ENCODE measurements around the gene ARID4B.

ARID4B gene

DNA sequence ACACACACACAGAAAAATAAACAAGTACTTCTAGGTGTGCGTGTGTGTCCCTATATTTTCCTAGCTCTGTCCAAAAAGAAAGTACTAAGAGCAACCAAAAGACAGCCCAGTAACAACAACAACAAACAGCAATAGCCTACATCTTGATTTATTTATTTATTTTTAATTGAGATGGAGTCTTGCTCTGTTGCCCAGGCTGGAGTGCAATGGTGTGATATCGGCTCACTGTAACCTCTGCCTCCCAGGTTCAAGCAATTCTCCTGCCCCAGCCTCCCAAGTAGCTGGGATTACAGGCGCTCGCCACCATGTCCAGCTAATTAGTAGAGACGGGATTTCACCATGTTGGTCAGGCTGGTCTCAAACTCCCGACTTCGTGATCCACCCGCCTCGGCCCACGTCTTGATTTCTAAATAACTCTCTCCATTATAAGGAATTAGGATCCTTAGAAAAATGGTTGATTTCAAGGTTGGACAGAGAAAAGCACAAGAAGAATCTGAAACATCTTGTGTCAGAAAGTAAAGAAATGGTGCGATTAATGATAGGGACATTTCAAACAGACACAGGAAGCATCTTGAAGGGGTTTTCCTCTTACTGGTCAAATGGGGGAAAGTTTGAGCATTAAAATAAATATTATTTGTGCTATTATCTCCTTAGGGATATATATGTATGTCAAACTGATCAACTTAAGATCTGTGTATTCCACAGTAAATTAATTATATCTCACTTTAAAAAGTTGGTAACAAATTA lies 59.4 kb downstream of the ARID4B start:
- H3K4me3 ChIP-seq, result no peak overlapping the region
- TF ChIP-seq, protein P1, sequence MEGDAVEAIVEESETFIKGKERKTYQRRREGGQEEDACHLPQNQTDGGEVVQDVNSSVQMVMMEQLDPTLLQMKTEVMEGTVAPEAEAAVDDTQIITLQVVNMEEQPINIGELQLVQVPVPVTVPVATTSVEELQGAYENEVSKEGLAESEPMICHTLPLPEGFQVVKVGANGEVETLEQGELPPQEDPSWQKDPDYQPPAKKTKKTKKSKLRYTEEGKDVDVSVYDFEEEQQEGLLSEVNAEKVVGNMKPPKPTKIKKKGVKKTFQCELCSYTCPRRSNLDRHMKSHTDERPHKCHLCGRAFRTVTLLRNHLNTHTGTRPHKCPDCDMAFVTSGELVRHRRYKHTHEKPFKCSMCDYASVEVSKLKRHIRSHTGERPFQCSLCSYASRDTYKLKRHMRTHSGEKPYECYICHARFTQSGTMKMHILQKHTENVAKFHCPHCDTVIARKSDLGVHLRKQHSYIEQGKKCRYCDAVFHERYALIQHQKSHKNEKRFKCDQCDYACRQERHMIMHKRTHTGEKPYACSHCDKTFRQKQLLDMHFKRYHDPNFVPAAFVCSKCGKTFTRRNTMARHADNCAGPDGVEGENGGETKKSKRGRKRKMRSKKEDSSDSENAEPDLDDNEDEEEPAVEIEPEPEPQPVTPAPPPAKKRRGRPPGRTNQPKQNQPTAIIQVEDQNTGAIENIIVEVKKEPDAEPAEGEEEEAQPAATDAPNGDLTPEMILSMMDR (IDR thresholded peaks at IDR 0.05), result no peak
- H3K27ac ChIP-seq, result no peak overlapping the region
- no peak for DNase-seq (ENCODE audit: low spot score)

GRCh38 chr1:235266967-235267366 lies 61.0 kb downstream of the ARID4B start:
- no peak overlapping the region for H3K27ac ChIP-seq
- DNase-seq (ENCODE audit: low spot score), result no peak
- no peak overlapping the region for H3K4me3 ChIP-seq
- TF ChIP-seq, protein P1 (IDR thresholded peaks at IDR 0.05), result no peak

DNA sequence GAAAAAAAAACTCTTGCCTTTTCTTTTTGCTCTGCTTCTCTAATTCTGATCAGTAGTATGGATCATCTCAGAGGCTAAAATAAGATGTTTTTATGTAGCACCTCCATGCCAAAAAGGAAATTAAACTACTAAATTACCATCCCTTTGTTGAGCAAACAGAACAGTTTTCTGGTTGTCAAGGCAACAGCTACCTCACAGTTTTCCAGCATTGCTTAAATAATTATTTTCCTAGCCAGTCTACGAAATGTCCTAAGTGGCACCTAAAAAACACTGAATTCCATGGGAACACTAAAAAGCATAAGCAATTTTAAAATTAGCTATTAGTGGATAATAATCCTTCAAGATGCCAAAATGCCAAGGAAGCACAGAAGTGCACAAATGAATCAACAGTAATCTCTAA lies 61.7 kb downstream of the ARID4B start:
- H3K27ac ChIP-seq, result no peak overlapping the region
- TF ChIP-seq, protein P1 (IDR thresholded peaks at IDR 0.05), result no peak
- no peak for DNase-seq (ENCODE audit: low spot score)
- no peak overlapping the region for H3K4me3 ChIP-seq

GRCh38 chr1:235265900-235266299 lies 62.1 kb downstream of the ARID4B start:
- H3K27ac ChIP-seq, result no peak overlapping the region
- DNase-seq (ENCODE audit: low spot score), result no peak
- no peak overlapping the region for H3K4me3 ChIP-seq
- TF ChIP-seq, protein P1 (IDR thresholded peaks at IDR 0.05), result no peak

- TF ChIP-seq, protein P1 (IDR thresholded peaks at IDR 0.05), result no peak
- H3K4me3 ChIP-seq, result no peak overlapping the region
- DNase-seq (ENCODE audit: low spot score), result no peak
- H3K27ac ChIP-seq, result no peak overlapping the region
Observed at GRCh38 chr1:235264327-235264726, 63.7 kb downstream of the ARID4B start.

- TF ChIP-seq, protein P1 (IDR thresholded peaks at IDR 0.05), result no peak
- DNase-seq (ENCODE audit: low spot score), result no peak
- Histone ChIP-seq H3K4me3 (no peak overlapping the region), H3K27ac (no peak overlapping the region)
Observed at GRCh38 chr1:235262539-235262938, 65.4 kb downstream of the ARID4B start.

DNA sequence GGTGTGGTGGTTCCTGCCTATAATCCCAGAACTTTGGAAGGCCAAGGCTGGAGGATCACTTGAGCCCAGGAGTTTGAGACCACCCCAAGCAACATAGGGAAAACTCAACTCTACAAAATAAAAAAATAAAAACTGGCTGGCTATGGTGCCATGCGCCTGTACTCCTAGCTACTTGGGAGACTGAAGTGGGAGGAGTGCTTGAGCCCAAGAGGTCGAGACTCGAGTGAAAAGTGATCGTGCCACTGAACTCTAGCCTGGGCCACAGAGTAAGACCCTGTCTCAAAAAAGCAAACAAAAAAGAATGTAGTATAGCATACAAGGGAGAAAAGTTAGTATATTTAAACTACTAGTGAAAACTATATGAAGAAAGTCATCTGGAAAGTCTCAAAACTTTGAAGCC lies 66.7 kb downstream of the ARID4B start:
- no peak overlapping the region for H3K4me3 ChIP-seq
- DNase-seq (ENCODE audit: low spot score), result no peak
- H3K27ac ChIP-seq, result no peak overlapping the region
- TF ChIP-seq, protein P1 (IDR thresholded peaks at IDR 0.05), result no peak

Measured in coronary artery (tissue), 2 donors.